ENCODE measurements around the gene RXFP4.

Gene RXFP4

DNA sequence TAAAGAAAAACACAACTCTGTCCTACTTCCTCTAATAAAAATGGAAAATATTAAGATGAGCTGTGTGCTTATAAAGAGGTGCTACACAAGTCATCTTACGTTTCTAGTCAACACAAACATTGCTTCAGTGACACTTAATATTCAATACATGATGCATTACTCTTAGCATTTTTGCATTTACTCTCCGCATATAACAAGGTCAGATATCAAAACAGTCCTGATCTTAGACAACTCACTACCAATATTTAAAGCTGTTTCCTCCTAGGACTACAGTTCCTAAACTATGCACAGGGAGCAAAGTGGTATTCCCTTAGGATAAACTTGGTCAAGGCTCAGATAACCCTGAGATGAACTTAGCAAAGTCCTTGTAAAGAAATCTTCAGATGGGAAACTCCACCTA lies 42.5 kb upstream of the RXFP4 start:
- H3K4me3 ChIP-seq, result no peak overlapping the region
- no peaks in the 10 kb centered on the region for H3K9me3 ChIP-seq
- DNase-seq, result no peak
- H3K27ac ChIP-seq, result no peak overlapping the region
- intact Hi-C loops (cut with DNase I; ENCODE audit: low total_unique reads), result no loop called here
- H3K36me3 ChIP-seq, result peaks cover 53 to 74% (median 73%) of the 10 kb centered on the region in 3 donors
- no peaks in the 10 kb centered on the region for H3K27me3 ChIP-seq
- peaks cover 0 to 5% (median 2%) of the 10 kb centered on the region in 4 donors for H3K4me1 ChIP-seq
- TF ChIP-seq, protein P1, sequence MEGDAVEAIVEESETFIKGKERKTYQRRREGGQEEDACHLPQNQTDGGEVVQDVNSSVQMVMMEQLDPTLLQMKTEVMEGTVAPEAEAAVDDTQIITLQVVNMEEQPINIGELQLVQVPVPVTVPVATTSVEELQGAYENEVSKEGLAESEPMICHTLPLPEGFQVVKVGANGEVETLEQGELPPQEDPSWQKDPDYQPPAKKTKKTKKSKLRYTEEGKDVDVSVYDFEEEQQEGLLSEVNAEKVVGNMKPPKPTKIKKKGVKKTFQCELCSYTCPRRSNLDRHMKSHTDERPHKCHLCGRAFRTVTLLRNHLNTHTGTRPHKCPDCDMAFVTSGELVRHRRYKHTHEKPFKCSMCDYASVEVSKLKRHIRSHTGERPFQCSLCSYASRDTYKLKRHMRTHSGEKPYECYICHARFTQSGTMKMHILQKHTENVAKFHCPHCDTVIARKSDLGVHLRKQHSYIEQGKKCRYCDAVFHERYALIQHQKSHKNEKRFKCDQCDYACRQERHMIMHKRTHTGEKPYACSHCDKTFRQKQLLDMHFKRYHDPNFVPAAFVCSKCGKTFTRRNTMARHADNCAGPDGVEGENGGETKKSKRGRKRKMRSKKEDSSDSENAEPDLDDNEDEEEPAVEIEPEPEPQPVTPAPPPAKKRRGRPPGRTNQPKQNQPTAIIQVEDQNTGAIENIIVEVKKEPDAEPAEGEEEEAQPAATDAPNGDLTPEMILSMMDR (IDR thresholded peaks at IDR 0.05), result no peak

DNA sequence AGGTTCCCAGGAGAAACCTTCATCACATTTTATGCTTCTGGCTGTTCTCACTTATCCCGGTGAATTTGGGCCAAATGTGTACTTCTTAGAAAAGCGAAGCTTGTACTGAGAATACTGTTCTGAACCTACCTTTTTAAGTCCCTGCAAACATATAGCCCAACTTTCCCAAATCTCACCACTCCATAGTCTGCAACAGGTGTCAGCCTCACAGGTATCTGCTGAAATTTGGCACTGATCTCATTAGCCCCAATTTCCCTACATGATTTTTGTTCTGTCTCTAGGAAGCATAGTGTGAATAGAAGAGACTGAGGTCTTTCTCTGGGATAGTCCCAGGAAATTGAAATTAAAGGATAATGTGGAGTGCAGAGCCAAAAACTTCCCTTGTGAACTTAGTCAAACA lies 41.8 kb upstream of the RXFP4 start:
- no peak overlapping the region for H3K4me3 ChIP-seq
- intact Hi-C loops (cut with DNase I; ENCODE audit: low total_unique reads), result no loop called here
- H3K27me3 ChIP-seq, result no peaks in the 10 kb centered on the region
- H3K4me1 ChIP-seq, result no peaks in the 10 kb centered on the region
- no peak for DNase-seq
- no peaks in the 10 kb centered on the region for H3K9me3 ChIP-seq
- peaks cover 61 to 82% (median 81%) of the 10 kb centered on the region in 3 donors for H3K36me3 ChIP-seq
- H3K27ac ChIP-seq, result no peak overlapping the region
- TF ChIP-seq, protein P1 (IDR thresholded peaks at IDR 0.05), result no peak

DNA sequence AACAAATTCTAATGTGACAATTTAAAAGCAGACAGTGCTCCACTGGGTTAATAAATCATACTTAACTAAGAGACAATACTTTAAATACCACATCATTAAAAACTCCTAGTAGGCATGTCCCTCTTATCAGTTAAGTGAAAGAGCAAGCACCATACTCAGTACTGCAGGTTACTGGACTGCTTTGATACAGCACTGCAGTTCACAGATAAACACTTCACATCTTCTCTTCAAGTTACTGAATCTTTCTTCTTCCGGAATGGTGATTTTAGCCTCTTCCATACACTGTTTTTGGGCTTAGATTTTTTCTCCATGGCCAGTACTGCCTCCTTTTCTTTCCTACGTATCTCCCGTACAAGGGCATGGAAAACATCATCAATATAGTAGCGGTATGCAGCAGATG lies 41.3 kb upstream of the RXFP4 start:
- no peak overlapping the region for H3K27ac ChIP-seq
- no peaks in the 10 kb centered on the region for H3K9me3 ChIP-seq
- no peak overlapping the region for H3K4me3 ChIP-seq
- peaks cover 65 to 87% (median 86%) of the 10 kb centered on the region in 3 donors for H3K36me3 ChIP-seq
- intact Hi-C loops (cut with DNase I; ENCODE audit: low total_unique reads), result no loop called here
- H3K27me3 ChIP-seq, result no peaks in the 10 kb centered on the region
- TF ChIP-seq, protein P1 (IDR thresholded peaks at IDR 0.05), result no peak
- DNase-seq, result no peak
- no peaks in the 10 kb centered on the region for H3K4me1 ChIP-seq

DNA sequence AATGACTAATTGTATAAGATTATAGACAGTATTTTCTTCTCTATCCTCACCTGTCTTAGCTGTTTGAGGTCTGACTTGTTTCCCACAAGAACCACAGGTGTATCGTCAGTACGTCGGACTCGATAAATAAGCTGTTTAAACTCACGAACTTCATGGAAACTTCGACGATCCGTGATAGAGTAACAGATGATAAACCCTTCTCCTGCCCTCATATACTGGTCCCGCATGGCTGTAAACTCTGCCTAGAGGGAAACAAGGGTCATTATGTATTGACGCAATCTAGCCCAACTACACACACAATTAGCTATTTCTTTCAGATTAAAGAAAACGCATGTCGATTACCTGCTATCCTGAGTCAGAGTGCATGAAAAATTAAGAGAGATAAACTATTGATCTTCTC lies 37.2 kb upstream of the RXFP4 start:
- H3K9me3 ChIP-seq, result no peaks in the 10 kb centered on the region
- H3K27ac ChIP-seq, result no peak overlapping the region
- intact Hi-C loops (cut with DNase I; ENCODE audit: low total_unique reads), result no loop called here
- DNase-seq, result no peak
- peaks cover 0 to 8% (median under 1%) of the 10 kb centered on the region in 4 donors for H3K4me1 ChIP-seq
- TF ChIP-seq, protein P1 (IDR thresholded peaks at IDR 0.05), result no peak
- H3K4me3 ChIP-seq, result no peak overlapping the region
- no peaks in the 10 kb centered on the region for H3K27me3 ChIP-seq
- peaks cover 83 to 98% (median 85%) of the 10 kb centered on the region in 3 donors for H3K36me3 ChIP-seq

DNA sequence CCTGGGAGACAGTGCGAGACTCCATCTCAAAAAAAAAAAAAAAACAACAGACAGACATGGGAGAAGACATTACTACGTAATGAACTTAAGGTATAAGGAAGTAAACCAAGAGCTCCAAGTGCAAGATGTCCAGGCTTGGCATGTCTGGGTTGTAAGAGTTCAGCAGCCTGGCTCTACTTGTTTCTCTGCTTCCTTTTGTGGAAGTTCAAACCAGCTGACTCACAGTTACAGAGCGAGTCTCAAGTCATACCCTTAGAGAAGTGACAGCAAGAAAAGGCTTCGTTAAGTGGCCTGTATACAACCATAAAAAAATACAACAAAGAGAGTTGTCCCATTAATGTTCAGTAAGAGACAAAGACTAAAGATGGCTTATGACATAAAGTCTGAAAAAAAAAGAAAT lies 31.5 kb upstream of the RXFP4 start:
- DNase-seq, result peak in 1 of 2 donors; percentile 25
- TF ChIP-seq, protein P1 (IDR thresholded peaks at IDR 0.05), result no peak
- Histone ChIP-seq H3K27ac (peak overlapping the region; percentile 96), H3K4me3 (peak overlapping the region; percentile 79 to 86), H3K27me3 (no peaks in the 10 kb centered on the region), H3K36me3 (peaks cover 41 to 72% (median 45%) of the 10 kb centered on the region in 3 donors), H3K4me1 (peaks cover 0 to 37% (median 13%) of the 10 kb centered on the region in 4 donors), H3K9me3 (no peaks in the 10 kb centered on the region)
- intact Hi-C loops (cut with DNase I; ENCODE audit: low total_unique reads), result no loop called here

DNA sequence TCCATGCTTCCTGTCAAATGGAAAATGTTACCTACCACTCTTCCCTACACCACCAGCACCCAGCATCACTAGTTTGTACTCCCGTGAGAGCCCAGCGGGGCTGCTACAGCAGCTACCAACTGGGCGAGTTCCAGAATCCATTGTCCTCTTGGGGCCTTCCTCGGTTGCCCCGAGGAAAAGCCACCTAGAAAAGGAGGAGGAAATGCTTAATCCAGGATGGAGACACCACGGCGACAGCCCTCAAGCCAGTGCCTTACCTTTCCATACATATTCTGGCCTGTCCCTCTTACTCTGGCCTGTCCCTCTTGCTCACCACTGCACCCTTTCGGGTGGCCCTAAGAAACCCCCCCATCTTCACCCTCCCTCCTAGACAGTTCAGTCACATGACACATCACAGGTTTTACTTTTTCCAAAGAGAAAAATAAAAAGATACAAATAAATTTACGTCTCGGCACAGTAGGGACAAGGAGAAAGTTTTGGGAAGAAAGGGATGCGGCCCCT lies 30.8 kb upstream of the RXFP4 start:
- Histone ChIP-seq H3K36me3 (peaks cover 43 to 74% (median 45%) of the 10 kb centered on the region in 3 donors), H3K4me3 (peak overlapping the region; percentile 79 to 86), H3K27me3 (no peaks in the 10 kb centered on the region), H3K4me1 (peaks cover 0 to 43% (median 14%) of the 10 kb centered on the region in 4 donors), H3K27ac (peak overlapping the region; percentile 96), H3K9me3 (no peaks in the 10 kb centered on the region)
- TF ChIP-seq, protein P1 (IDR thresholded peaks at IDR 0.05), result no peak
- intact Hi-C loops (cut with DNase I; ENCODE audit: low total_unique reads), result no loop called here
- peak in 1 of 2 donors; percentile 33 for DNase-seq

All from tibial artery (tissue), 4 donors.